GM19397 (cell line): ENCODE data around the gene TTC36.
"Not testable (repeated sequence)": the region's sequence is repeated elsewhere in the genome, so short reads cannot be mapped to it uniquely, and the experiment has no call there.

ENCODE experiments used
- ATAC-seq: cut with Tn5 transposase; IDR thresholded peaks from one replicate; pipeline ENCODE4 v1.9.1; 2021; ENCODE audit warnings: mild to moderate bottlenecking, moderate library complexity; ENCODE audit not compliant: unreplicated experiment

Gene TTC36, protein sequence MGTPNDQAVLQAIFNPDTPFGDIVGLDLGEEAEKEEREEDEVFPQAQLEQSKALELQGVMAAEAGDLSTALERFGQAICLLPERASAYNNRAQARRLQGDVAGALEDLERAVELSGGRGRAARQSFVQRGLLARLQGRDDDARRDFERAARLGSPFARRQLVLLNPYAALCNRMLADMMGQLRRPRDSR

DNA sequence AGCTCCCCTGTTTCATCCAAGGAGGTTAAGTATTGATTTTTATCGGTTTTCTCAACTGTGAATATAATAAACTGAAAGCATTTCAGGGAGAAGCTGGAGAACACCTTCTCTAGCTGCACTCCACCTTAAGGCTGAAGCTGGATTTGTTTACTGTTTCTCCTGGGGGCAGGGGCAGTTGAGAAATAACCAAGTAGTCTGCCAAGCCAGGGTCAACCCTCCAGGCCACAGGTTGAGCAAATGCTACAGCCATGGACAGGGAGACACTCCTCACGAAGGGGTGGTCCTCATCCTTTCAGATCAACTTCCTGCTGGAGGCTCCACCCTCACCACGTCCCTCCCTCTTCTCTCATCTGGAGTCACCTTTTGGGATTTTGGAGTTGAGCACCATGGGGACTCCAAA lies at the start of gene TTC36:
Gene TTC36, plus strand, starts transcription at position 366 of the 400 bp plus-strand sequence. Its CDS starts 21 bp downstream, at position 387.
- ATAC-seq, result no peak

DNA sequence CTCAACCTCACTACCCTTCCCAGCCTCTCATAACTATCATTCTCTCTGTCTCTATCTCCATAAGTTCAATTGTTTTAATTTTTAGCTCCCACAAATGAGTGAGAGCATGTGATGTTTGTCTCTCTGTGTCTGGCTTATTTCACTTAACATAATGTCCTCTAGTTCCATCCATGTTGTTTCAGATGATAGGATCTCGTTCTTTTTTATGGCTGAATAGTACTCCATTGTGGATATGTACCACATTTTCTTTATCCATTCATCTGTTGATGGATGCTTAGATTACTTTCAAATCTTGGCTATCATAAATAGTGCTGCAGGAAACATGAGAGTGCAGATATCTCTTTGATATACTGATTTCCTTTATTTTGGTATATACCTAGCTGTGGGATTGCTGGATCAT lies 46.0 kb upstream of the TTC36 start:
- ATAC-seq, result not testable (repeated sequence)

DNA sequence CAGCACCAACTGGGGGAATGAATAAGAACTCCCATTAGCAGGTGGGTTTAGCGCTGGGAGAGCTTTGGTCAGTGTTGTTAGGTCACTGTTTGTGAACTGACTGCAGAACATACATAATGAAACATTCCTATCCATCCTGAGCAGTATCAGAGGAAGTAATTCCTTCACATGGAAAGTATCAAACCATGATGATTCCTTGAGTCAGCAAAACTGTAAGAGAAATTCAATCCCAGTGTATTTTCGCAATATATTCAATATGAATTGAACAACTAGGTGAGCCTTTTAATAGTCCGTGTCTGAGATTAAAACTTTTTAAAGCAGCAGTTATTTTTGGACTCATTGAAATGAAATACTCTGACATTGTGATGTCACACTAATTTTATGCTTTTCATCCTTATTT lies 42.9 kb upstream of the TTC36 start:
- no peak for ATAC-seq

DNA sequence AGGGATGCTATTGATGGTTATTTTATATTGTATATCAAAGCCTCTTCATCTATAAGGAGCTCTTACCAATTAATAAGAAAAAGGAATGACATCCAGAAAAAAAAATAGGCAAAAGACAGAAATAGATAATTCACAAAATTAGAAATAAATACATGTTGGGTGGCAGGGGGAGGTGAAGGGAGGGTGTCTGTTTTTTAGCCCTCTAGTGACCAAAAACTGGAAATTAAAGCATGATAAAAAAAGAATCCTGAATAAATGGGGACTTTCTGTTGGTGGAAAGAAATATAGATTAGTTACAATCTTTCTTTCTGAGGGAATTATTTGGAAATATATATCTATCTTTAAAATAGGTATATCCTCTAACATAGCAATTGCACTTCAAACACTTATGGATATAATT lies 42.0 kb upstream of the TTC36 start:
- ATAC-seq, result no peak

DNA sequence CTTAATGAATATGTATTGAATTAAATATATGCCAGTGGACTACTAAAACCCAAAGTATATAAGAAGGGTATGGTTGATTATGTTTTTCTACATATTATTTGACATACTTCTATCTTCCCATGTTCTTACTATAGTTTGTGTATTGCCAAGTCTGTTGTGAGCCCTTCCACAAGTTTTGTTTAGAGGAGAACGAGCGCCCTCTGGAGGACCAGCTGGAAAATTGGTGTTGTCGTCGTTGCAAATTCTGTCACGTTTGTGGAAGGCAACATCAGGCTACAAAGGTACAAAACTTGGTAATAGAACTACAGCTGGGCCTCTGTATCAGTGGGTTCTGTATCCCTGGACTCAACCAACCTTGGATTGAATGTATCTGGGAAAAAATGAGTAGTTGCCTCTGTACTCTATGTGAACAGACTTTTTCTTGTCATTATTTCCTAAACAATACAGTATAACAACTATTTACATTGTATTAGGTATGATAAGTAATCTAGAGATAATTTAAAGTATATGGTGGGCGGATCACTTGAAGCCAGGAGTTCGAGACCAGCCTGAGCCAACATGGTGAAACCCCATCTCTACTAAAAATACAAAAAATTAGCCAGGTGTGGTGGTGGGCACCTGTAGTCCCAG lies 38.7 kb upstream of the TTC36 start:
- ATAC-seq, result no peak

DNA sequence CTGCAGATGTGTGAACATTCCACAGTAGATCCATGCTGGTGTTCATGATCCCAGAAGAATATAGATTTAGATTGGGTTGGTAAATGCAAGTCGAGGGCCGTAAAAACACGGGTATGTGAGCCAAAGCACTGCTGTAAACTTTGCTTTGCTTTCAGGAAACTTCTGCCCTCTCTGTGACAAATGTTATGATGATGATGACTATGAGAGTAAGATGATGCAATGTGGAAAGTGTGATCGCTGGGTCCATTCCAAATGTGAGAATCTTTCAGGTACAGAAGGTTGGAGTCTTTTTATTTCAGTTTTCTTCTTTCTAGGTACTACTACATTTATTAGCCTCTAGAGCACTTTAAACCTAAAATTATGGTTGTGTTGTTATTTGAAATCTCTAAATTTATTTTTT lies 36.2 kb upstream of the TTC36 start:
- ATAC-seq, result no peak

DNA sequence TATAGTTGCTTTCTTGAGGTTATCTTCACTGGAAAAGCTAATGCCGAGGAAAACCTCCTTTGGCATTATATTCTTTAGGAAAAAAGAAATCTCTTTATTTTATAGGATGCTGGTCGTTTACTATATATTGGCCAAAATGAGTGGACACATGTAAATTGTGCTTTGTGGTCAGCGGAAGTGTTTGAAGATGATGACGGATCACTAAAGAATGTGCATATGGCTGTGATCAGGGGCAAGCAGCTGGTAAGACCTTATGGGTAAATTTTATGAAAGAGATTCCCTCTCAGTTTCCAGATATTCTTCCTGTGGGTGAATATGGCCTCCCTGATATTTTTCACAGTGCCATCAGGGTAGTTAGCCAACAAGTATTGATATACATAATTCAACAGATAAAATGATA lies 29.4 kb upstream of the TTC36 start:
- no peak for ATAC-seq

DNA sequence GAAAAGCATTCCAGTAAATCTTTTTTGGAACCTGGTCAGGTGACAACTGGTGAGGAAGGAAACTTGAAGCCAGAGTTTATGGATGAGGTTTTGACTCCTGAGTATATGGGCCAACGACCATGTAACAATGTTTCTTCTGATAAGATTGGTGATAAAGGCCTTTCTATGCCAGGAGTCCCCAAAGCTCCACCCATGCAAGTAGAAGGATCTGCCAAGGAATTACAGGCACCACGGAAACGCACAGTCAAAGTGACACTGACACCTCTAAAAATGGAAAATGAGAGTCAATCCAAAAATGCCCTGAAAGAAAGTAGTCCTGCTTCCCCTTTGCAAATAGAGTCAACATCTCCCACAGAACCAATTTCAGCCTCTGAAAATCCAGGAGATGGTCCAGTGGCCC lies 24.1 kb upstream of the TTC36 start:
- ATAC-seq, result no peak

DNA sequence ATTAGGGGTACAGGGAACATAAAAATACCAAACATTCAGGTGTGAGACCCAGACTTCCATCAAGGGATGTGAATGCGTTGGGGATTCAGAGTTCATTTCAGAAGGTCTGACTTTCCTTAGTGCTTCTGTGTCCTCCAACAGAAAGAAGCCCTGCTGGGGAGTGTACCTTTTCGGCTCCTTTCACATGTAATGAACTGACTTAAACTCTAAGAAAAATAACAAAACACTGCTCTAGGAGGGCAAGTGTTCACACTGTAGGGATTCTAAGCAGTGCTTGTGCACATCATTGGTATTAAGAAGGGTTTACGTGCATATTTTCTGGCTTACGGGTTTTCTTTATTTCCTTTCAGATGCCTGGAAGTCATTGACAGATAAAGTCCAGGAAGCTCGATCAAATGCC lies 15.7 kb upstream of the TTC36 start:
- ATAC-seq, result no peak

DNA sequence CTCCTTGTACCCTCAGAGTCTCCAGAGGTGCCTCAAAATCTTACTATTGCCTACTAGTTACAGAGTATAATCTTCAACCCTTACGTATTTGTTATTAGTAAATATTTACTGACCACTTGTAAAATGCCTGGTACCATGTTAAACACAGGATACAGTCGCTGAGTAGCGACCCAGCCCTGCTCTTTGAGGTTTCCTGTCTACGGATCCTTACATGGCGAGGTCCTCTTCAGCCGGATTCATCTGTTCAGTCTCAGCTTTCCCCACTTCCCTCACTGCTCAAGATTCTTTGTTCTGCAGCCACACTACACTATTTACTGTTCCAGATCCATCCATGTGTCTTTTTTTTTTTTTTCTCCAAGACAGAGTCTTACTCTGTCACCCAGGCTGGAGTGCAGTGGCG lies 13.2 kb upstream of the TTC36 start:
- no peak for ATAC-seq

DNA sequence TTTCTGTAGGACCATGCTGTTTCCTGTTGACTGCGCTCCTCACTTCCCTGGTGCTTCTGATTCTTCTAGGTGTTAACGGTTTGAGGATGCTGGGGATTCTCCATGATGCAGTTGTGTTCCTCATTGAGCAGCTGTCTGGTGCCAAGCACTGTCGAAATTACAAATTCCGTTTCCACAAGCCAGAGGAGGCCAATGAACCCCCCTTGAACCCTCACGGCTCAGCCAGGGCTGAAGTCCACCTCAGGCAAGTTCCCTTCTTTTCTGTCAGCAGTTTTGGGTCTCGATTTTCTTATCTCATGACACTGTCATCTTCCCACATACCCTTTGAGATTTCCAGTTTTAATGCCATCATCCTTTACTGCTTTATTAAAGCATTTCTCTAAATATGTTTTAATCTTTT lies 7.7 kb upstream of the TTC36 start:
- no peak for ATAC-seq

DNA sequence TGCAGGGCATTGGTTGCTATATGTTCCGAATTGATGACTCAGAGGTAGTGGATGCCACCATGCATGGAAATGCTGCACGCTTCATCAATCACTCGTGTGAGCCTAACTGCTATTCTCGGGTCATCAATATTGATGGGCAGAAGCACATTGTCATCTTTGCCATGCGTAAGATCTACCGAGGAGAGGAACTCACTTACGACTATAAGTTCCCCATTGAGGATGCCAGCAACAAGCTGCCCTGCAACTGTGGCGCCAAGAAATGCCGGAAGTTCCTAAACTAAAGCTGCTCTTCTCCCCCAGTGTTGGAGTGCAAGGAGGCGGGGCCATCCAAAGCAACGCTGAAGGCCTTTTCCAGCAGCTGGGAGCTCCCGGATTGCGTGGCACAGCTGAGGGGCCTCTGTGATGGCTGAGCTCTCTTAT lies 5.4 kb upstream of the TTC36 start:
- ATAC-seq, result no peak

DNA sequence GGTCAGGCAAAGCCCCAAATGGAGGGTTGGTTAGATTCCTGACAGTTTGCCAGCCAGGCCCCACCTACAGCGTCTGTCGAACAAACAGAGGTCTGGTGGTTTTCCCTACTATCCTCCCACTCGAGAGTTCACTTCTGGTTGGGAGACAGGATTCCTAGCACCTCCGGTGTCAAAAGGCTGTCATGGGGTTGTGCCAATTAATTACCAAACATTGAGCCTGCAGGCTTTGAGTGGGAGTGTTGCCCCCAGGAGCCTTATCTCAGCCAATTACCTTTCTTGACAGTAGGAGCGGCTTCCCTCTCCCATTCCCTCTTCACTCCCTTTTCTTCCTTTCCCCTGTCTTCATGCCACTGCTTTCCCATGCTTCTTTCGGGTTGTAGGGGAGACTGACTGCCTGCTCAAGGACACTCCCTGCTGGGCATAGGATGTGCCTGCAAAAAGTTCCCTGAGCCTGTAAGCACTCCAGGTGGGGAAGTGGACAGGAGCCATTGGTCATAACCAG lies 4.7 kb upstream of the TTC36 start:
- no peak for ATAC-seq

DNA sequence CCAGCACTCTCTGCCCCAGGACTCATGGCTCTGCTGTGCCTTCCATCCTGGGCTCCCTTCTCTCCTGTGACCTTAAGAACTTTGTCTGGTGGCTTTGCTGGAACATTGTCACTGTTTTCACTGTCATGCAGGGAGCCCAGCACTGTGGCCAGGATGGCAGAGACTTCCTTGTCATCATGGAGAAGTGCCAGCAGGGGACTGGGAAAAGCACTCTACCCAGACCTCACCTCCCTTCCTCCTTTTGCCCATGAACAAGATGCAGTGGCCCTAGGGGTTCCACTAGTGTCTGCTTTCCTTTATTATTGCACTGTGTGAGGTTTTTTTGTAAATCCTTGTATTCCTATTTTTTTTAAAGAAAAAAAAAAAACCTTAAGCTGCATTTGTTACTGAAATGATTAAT lies 2.9 kb upstream of the TTC36 start:
- no peak for ATAC-seq

DNA sequence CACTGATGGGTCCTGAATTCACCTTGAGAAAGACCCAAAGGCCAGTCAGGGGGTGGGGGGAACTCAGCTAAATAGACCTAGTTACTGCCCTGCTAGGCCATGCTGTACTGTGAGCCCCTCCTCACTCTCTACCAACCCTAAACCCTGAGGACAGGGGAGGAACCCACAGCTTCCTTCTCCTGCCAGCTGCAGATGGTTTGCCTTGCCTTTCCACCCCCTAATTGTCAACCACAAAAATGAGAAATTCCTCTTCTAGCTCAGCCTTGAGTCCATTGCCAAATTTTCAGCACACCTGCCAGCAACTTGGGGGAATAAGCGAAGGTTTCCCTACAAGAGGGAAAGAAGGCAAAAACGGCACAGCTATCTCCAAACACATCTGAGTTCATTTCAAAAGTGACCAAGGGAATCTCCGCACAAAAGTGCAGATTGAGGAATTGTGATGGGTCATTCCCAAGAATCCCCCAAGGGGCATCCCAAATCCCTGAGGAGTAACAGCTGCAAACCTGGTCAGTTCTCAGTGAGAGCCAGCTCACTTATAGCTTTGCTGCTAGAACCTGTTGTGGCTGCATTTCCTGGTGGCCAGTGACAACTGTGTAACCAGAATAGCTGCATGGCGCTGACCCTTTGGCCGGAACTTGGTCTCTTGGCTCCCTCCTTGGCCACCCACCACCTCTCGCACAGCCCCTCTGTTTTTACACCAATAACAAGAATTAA lies 2.4 kb upstream of the TTC36 start:
- ATAC-seq, result no peak

DNA sequence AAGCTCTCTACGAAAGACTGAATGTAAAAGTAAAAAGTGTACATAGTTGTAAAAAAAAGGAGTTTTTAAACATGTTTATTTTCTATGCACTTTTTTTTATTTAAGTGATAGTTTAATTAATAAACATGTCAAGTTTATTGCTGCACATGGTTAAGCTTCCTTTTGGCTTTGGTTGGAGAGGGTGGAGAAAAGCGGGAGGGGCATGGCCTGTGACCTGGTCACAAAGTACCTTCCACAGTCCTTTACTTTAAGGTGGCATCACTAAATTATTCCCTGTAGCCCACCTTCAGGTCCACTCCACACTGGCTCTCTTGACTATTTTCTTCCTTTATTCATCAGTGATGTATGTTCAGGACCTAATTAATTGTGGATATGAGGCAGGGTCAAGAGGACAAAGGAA lies 586 bp upstream of the TTC36 start:
- no peak for ATAC-seq

DNA sequence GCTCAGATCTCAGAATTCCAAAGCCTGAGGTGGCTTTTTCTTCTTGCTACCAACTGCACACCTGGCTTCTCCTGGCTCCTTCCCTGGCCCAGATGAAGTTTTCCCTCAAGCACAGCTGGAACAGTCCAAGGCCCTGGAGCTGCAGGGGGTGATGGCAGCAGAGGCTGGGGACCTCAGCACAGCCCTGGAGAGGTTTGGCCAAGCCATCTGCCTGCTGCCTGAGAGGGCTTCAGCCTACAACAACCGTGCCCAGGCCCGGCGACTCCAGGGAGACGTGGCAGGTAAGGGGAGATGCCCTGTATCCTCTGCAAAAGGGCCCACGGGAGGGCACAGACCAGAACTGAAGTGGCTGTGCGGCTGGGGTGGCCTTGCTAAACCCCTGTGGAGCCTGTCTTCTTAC lies 1.2 kb downstream of the TTC36 start:
- no peak for ATAC-seq

DNA sequence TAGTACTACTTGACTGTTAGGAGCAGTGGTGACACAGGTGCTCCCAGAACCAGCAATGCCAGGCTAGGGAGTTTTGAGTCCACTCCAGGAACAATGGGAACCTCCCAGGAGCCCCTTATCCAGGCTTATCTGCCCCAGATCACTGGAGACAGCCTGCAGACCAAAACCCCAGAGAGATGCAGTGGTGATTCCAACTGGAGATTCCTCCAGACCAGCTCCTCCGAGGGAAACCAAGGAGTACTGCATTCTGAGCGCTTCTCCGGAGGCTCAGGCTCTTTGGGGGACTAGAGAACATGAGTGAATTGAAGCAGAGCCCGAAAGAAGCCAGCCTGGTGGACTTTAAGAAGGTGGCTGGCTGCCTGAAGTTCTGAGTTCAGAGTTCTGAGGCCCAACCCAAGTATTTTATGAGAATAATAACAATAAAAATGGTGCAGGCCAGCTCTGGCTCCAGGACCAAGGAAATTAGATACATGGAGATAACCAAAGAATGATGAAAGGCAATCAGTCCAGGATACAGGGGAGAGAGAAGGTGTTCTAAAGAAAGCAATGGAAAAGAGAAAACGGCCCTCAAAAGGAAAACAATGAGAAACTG lies 2.4 kb downstream of the TTC36 start:
- no peak for ATAC-seq

DNA sequence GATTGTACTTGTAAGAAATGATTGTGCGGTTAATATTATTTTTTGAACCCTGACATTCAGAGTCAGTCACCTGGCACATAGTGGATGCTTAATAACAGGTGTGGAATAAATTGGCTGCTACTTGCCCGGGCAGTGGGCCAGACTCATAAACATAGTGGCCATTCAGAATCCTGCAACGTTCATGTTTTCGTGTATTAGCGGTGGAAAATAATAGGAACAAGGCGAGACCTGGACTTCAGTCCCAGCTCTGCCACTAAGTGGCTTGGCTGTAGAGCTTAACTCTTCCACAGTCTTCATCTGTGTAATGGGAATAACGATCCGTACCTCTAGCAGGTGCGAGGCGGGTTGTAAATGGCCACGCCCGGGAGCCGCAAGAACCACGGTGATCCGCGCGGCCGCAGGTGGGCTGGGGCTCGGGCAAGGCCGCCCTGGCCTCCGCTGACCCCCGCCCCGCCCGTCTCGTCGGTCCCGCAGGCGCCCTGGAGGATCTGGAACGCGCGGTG lies 3.0 kb downstream of the TTC36 start:
- no peak for ATAC-seq

DNA sequence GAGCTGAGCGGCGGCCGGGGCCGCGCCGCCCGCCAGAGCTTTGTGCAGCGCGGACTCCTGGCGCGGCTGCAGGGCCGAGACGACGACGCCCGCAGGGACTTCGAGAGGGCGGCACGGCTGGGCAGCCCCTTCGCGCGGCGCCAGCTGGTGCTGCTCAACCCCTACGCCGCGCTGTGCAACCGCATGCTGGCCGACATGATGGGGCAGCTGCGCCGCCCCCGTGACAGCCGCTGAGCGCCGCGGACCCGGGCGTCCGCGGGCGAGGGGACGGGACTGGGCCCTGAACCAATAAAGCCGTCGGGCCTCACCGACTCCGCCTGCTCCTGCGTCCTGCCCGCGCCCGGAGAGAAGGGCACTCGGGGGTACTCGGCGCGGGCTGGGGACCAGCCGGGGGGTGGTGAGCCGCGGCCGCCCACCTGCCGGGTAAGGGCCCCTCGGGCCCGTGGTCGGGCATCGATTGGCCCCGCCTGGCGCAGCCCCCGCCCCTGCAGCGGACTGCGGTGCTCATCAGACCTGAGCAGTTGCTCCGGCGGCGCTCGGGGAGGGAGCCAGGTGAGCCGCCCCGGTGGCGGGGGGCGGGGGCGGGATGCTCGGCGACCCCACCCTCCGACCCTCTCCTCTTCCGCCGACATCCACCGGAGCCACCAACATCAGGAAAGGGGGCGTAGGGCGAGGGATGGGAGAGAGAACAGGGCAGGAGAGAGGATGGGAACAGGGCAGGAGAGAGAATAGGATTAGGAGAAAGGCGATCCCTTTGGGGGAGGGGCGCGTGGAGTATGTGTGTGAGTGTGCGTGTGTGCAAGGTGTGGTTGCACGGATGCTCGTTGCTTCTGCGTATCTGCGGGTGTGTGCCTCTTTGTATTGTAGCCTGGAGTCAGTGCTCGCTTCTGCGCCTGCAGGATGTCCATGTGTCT lies 3.7 kb downstream of the TTC36 start, which contains the start of gene TMEM25:
Gene TMEM25, plus strand, starts transcription at position 510 of the 914 bp plus-strand sequence. CDS start 610 bp downstream, outside the sequence.
- ATAC-seq, result peak; percentile 64
